Mucosa of gallbladder (tissue), 1 donor: ENCODE data around the gene MICU1. TPM values are rescaled to one million over a fixed set of nuclear protein-coding genes. Genes with fewer than 3 reads are reported as not detected.
A peak's percentile ranks its signal among the peaks of the same experiment; 100 is the strongest.
"Not testable (repeated sequence)": the region's sequence is repeated elsewhere in the genome, so short reads cannot be mapped to it uniquely, and the experiment has no call there.

ENCODE experiments used
- DNase-seq: peaks from one replicate; pipeline ENCODE4 v3.0.0-alpha.2; 2020; ENCODE audit warnings: low spot score
- total RNA-seq: library from RNA; stranded (reverse); gene quantifications from one replicate; pipeline ENCODE4 v1.2.1, GENCODE V29; 2021
- donor health status: DM: no; HTN: no; CAD: no.

MICU1 gene
- total RNA-seq, 1 donor from 2014 or later = 42.0 TPM

DNA sequence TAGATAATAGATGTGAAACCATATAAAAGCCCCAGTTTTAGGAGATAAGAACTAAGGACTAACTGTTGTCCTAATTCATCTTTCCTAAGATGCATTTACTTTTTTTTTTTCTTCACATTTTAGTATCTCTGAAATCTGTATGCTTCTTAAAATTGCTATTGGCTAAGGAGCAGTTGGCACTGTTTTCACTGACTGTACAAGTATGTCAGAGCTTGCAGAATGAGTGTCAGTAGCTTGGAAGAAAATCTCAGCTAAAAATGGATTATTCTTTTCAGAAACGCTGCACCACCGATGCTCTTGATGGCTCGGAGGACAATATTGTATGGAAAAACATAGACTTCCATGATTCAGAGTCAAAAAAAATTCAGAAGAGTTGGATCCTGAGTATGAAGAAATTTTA lies 180.0 kb downstream of the MICU1 start:
- no peak for DNase-seq

DNA sequence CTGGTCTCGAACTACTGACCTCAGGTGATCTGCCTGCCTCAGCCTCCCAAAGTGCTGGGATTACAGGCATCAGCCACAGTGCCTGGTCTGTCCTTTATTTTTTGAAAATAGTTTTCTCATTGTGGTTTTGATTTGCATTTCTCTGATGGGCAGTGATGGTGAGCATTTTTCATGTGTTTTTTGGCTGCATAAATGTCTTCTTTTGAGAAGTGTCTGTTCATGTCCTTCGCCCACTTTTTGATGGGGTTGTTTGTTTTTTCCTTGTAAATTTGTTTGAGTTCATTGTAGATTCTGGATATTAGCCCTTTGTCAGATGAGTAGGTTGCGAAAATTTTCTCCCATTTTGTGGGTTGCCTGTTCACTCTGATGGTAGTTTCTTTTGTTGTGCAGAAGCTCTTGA lies 182.9 kb downstream of the MICU1 start:
- not testable (repeated sequence) for DNase-seq

DNA sequence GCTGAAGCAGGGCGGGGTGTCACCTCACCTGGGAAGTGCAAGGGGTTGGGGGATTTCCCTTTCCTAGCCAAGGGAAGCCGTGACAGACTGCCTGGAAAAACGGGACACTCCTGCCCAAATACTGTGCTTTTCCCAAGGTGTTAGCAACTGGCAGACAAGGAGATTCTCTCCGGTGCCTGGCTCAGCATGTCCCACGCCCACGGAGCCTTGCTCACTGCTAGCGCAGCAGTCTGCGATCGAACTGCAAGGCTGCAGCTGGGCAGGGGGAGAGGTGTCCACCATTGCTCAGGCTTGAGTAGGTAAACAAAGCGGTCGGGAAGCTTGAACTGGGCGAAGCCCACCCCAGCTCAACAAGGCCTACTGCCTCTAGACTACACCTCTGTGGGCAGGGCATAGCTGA lies 190.3 kb downstream of the MICU1 start:
- DNase-seq = no peak

DNA sequence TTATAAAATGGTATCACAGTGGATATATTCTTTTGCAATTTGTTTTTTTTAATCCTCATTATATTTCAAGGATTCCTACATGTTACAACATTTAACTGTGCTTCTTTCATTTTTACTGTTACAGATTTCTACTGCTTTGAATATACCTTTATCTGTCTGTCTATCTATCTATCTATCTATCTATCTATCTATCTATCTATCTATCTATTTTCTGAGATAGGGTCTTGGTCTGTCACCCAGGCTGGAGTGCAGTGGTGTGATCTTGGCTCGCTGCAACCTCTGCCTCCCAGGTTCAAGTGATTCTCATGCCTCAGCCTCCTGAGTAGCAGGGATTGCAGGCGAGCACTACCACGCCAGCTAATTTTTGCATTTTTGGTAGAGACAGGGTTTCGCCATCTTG lies 194.9 kb downstream of the MICU1 start:
- DNase-seq = not testable (repeated sequence)

GRCh38 chr10:72429931-72430330 lies 195.9 kb downstream of the MICU1 start:
- DNase-seq = no peak

DNA sequence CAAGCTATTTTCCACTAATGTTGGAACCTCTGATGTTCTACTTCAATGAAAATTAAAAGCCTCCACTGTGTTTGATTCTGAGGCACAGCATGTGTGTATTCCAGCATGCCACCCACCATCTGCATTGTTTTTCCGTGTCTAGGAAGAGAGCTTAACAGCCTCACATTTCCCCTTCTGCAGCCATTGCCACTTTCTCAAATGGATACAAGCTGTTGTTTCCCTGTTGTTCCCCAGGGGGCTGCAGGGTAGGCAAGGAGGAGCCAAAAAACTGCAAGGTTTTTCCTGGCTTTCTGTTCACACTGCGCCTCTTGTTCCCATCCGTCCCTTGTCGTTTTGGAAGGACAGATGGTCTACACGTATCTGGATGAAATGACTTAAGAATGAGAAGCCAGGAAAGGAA lies 198.9 kb downstream of the MICU1 start:
- no peak for DNase-seq

DNA sequence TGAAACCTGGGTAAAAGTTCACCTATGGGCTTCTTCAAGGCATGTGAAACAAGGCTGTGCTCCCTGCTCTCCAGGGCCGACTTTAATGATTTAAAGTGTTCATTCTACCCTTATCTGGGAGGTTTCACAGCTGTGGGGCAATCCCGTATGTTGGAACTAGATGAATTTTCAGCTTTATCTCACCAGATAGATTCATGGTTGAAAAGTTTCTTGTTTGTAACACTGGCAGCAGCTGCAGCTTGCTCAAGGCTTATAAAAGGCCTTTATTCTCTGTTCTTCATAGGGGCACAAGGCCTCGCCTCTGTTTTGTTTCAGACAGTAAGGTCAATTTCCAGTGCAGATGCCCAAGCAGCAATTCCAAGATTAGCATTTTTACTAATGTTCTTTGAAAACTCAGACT lies 200.7 kb downstream of the MICU1 start:
- DNase-seq = no peak

- no peak for DNase-seq
Observed at GRCh38 chr10:72424561-72424960, 201.3 kb downstream of the MICU1 start.

DNA sequence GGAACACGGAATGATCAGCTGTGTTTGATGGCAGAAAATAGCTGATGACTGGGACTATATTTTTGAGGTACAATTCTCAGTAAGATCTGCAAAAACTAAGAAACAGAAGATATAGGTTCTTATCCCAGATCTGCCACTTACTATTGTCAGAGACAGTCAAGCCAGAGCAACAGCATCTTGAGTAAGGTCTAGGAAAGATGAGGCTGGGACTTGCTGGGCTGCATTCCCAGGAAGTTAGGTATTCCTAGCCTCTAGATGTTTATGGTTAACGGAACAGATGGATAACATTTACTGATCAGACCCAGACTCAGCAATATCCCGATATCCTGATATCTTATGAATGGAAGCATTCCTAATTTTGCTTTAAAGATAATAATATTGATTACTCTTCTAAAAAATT lies 202.5 kb downstream of the MICU1 start:
- no peak for DNase-seq

DNA sequence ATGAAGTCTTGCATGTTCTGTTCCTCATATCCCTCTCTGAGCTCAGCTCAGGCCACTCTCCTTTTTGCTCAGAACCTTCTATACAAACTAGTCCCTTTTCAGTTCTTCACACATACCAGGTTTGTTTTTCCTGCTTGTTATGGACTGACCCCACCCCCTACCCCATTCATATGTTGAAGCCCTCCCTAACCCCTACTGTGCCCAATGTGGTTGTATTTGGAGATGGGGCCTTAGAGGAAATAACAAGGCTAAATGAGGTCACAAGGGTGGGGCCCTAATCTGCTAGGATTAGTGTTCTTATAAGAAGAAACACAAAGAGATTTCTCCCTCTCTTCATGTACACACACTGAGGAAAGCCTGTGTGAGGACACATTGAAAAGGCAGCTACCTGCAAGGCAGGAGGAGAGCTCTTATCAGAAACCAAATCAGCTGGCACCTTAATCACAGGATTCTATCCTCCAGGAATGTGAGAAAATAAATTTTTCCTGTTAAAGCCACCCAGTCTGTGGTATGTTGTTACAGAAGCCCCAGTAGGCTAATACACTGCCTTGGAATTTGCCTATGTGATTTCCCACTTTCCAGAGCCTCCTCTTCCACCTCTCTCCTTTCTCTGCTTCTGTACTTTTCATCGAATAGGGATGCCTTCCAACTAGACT lies 203.9 kb downstream of the MICU1 start:
- DNase-seq = no peak

GRCh38 chr10:72419241-72419640 lies 206.6 kb downstream of the MICU1 start:
- DNase-seq = no peak

DNA sequence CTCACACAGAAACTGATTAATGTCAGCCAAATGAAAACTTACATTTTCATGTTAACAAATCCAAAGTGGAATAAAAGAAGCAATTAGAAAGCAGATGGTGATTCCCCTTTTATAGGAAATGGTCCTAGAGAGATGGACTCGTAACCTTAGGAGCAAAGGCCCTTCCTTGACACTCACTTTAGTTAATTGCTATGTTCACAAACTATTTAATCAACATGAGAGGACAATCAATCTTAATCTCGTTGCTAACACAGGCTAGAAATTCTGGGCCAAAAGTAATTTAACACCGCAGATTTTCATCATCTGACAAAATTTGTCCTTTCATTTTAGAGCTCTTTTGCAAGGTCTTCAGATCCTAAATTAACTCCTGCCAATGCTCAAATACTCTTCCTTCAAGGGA lies 207.2 kb downstream of the MICU1 start:
- no peak for DNase-seq

DNA sequence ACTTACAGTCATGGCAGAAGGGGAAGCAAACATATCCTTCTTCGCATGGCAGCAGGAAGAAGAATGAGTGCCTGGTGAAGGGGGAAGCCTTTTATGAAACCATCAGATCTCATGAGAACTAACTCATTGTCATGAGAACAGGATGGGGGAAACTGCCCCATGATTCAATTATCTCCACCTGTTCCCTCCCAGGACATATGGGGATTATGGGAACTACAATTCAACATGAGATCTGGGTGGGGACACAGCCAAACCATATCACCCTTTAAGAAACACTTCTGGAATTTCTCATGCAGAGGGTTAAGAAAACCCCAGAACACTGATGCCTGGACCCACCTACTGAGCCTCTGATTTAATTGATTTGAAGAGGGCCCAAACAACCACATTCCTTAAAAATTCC lies 207.9 kb downstream of the MICU1 start:
- DNase-seq = no peak

DNA sequence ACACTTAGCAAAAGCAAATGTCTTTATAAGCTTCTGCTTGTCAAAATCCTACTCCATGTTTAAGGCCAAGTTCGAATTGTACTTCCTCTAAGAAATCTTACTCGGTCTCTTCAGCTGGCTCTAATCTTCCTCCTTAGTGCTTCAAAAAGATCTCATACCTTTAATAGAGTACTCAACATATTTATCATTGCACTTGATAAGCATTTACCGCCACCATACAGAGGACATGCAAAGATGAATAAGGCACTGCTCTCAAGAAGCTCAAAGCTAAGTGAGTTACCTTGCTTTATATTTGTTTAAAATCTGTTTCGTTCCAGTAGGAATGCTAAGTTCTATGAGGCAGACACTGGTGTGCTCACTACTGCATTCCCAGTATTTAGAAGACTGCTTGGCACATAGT lies 209.2 kb downstream of the MICU1 start:
- DNase-seq = no peak

GRCh38 chr10:72414642-72415041 lies 211.2 kb downstream of the MICU1 start:
- DNase-seq = no peak

- no peak for DNase-seq
Observed at GRCh38 chr10:72409167-72409566, 216.7 kb downstream of the MICU1 start.

DNA sequence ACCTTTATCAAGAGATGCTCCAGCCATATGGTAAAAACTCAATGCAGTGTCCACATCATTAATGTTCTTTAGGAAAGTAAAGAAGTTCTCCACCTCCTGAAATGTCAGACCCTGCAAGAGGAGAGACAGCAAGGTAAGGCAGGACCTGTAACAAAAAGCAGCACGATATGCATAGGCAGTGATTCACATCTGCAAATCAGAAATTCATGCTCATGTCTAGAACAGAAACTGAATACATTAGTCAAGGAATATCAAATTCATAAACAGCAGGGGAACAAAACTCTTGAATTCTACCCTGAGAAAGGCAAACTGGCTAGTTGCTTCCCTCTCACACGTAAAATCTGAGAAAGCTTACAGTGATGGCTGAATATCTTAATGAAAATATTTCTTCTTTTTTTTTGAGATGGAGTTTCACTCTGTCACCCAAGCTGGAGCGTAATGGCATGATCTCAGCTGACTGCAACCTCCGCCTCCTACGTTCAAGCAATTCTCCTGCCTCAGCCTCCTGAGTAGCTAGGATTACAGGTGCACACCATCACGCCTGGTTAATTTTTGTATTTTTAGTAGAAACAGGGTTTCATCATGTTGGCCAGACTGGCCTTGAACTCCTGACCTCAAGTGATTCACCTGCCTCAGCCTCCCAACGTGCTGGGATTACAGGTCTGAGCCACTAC lies 217.8 kb downstream of the MICU1 start:
- no peak for DNase-seq

- DNase-seq = no peak
Observed at GRCh38 chr10:72407471-72407870, 218.4 kb downstream of the MICU1 start.

DNA sequence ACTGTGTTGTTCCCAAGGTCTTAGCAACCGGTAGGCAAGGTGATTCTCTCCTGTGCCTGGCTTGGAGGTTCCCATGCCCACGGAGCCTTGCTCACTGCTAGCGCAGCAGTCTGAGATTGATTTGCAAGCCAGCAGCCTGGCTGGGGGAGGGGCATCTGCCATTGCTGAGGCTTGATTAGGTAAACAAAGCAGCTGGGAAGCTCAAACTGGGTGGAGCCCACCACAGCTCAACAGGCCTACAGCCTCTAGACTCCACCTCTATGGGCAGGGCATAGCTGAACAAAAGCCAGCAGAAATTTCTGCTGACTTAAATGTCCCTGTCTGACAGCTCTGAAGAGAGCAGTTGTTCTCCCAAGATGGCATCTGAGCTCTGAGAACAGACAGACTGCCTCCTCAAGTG lies 230.3 kb downstream of the MICU1 start:
- peak; percentile 74 for DNase-seq

DNA sequence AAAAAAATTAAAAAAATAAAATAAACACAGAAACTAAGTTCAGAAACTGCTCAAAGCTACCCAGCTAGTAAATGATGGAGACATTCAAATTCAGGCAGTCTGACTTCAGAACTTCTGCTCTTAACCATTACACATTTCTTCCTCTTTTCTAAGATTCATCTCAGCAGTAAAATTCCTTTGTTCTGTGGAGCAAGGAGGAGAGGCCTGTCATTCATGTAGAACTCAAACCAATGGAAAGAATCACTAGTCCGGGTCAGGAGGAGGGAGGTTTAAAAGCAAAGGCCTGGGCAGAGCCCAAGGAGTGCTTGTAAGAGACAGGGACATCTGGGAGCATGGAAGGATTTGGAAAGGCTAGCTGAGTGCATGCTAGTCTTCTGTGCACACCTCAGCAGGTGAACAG lies 233.3 kb downstream of the MICU1 start:
- no peak for DNase-seq

DNA sequence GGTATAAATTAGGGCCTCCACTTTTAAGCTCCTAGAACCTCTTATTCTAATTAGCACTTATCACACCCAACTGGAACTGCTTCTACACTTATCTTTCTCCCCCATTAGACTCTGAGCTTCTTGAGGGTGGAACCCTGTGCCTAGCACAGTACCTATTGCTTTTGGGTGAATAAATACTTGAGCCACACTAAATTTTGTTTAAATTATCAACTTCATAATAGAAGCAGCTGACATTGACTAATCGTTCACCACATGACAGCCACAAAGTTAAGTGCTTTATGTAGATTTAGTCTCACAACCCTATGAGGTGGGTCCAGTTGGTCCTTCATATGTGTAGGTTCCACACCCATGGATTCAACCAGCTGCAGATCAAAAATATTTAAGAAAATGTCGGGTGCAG lies 235.1 kb downstream of the MICU1 start:
- no peak for DNase-seq

GRCh38 chr10:72389716-72390115 lies 236.2 kb downstream of the MICU1 start:
- DNase-seq = no peak

DNA sequence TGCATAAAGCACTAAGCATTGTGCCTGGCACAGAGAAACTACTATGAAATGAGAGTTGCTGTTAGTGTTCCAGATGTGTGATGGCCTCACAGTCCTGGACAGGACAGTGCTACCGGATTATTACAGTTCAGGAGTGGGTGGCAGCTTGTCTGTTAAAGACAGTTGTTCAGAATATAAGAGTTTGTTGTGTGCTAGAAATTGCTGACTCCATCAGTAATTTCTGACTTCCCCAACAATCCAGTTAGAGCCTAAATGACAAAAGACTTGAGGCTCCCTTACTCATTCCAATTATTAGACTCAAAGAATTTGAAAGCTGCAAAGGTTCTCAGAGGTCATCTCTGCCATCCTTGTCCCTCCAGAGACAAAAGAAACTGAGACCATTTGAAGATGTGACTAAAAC lies 236.9 kb downstream of the MICU1 start:
- DNase-seq = no peak

DNA sequence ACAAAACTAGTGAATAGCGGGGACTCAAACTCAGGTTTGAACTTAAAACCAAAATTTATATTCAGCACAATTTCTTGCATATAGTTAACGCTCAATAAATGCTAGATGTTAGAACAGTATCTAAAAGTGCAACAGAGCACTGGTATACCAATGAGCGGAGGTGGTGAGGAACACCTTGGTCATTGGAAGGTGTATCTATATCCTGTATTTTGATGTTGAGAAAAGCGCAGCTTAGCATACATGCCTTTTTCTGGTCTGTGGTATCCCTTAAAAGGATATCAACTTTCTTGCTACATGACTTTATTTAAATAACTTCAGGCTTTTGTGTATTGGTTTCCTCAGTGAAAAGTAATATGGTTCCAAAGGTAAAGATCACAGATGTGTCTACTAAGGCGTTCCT lies 237.8 kb downstream of the MICU1 start:
- no peak for DNase-seq
